Body of pancreas (tissue), 4 donors: ENCODE data around the gene ACVR2B. TPM values are rescaled to one million over a fixed set of nuclear protein-coding genes. Genes with fewer than 3 reads are reported as not detected.

Source experiments
- ATAC-seq: fragments of 150-250 bp; one replicate; pipeline ENCODE4 v1.9.1; 2016
- DNase-seq, 4 donors: peaks; one replicate each; pipeline ENCODE4 v3.0.0-alpha.2; 2019
- H3K27ac ChIP-seq, 4 donors: fragments of 200-600 bp; sonication (generic); 1 replicate in 3 of 4; 2 replicates in 1 of 4; pipeline versions ENCODE4 v1.5.1 to v1.6.1; 2016 to 2019; ENCODE audit warnings: mild to moderate bottlenecking in 1 of 4, mixed read lengths in 1 of 4, moderate library complexity in 1 of 4
- H3K27me3 ChIP-seq, 2 donors: fragments of 200-600 bp; sonication (generic); one replicate each; pipeline ENCODE4 v1.6.0; 2016; ENCODE audit warnings: mild to moderate bottlenecking in 1 of 2
- H3K36me3 ChIP-seq, 2 donors: fragments of 200-600 bp; sonication (generic); replicated peaks in 1 of 2; 2 replicates each; pipeline ENCODE4 v1.5.1; 2016; ENCODE audit warnings: low read depth in 2 of 2; ENCODE audit not compliant: insufficient read depth in 1 of 2
- H3K4me1 ChIP-seq: fragments of 200-600 bp; sonication (generic); one replicate; pipeline ENCODE4 v1.6.0; 2016
- H3K4me3 ChIP-seq, 2 donors: fragments of 200-600 bp; sonication (generic); 1 replicate in 1 of 2; 2 replicates in 1 of 2; pipeline ENCODE4 v1.5.1; 2016 to 2019
- H3K9me3 ChIP-seq, 3 donors: fragments of 200-600 bp; sonication (generic); 1 replicate in 2 of 3; 2 replicates in 1 of 3; pipeline ENCODE4 v1.5.1; 2016
- POLR2A ChIP-seq, 3 donors: fragments of 450-650 bp; IDR thresholded peaks; one replicate each; pipeline ENCODE4 v1.6.1; 2016; ENCODE audit warnings: antibody characterized with exemption in 3 of 3, mild to moderate bottlenecking in 2 of 3
- WGBS, 2 donors: methylation state at CpG; one replicate each; pipeline ENCODE4 v1.1.5; 2017; 5-methylcytosine and 5-hydroxymethylcytosine counted together
- intact Hi-C: fragments of 100-400 bp; cut with DNase I; formaldehyde crosslinking; loops from one replicate; pipeline ENCODE4 v1.15.1; 2023
- total RNA-seq, 2 donors: library from RNA; depleted of rRNA; stranded (reverse); fragments of >200 nt; gene quantifications; one replicate each; pipeline ENCODE4 v1.1.0, GENCODE V29; 2016
- TF ChIP-seq, protein P1 (sequence below), 7 experiments: fragments of 450-650 bp in 4 of 7; fragments of 200-600 bp in 3 of 7; sonication (generic) in 3 of 7; IDR thresholded peaks; one replicate each; pipeline ENCODE4 v1.5.1; 2016 to 2019; ENCODE audit warnings: antibody characterized with exemption in 7 of 7

The ACVR2B gene
- total RNA-seq, 2 donors from 2014 or later, result 7.3 to 18.1 TPM

DNA sequence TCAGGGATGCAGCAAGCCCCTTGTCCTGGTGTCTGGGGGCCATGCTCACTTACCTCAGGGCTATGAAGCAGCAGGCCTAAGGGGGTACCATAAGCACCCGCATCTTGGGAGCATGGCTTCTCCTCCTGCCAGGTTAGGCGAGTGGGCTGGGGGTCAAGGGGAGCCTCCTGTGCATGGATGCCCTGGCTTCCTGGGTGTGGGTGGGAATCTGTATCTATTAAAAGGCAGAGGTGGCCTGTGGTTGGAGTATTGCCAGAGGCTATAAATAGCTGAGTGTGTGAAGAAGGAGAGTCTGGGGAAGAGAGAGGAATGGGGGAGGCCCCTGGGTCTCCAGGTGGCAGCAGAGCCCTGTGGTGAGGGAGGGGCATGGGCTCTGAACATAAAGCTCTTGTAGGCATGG is 19.5 kb downstream of the ACVR2B start:
- H3K27me3 ChIP-seq, result no peaks in the 10 kb centered on the region
- peaks cover 39% of the 10 kb centered on the region for H3K4me1 ChIP-seq
- DNase-seq (no peak), ATAC-seq (no peak)
- H3K27ac ChIP-seq, result no peak overlapping the region
- WGBS, 2 donors, result 94 to 100% methylated on average over 2 of the region's 2 CpGs
- no peaks in the 10 kb centered on the region for H3K9me3 ChIP-seq
- no peak overlapping the region for H3K4me3 ChIP-seq
- no peaks in the 10 kb centered on the region for H3K36me3 ChIP-seq
- TF ChIP-seq, protein P1, sequence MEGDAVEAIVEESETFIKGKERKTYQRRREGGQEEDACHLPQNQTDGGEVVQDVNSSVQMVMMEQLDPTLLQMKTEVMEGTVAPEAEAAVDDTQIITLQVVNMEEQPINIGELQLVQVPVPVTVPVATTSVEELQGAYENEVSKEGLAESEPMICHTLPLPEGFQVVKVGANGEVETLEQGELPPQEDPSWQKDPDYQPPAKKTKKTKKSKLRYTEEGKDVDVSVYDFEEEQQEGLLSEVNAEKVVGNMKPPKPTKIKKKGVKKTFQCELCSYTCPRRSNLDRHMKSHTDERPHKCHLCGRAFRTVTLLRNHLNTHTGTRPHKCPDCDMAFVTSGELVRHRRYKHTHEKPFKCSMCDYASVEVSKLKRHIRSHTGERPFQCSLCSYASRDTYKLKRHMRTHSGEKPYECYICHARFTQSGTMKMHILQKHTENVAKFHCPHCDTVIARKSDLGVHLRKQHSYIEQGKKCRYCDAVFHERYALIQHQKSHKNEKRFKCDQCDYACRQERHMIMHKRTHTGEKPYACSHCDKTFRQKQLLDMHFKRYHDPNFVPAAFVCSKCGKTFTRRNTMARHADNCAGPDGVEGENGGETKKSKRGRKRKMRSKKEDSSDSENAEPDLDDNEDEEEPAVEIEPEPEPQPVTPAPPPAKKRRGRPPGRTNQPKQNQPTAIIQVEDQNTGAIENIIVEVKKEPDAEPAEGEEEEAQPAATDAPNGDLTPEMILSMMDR (IDR thresholded peaks at IDR 0.05), result no peak
- TF ChIP-seq POLR2A (IDR thresholded peaks at IDR 0.05), result no peak
- intact Hi-C loops, result no loop called here

DNA sequence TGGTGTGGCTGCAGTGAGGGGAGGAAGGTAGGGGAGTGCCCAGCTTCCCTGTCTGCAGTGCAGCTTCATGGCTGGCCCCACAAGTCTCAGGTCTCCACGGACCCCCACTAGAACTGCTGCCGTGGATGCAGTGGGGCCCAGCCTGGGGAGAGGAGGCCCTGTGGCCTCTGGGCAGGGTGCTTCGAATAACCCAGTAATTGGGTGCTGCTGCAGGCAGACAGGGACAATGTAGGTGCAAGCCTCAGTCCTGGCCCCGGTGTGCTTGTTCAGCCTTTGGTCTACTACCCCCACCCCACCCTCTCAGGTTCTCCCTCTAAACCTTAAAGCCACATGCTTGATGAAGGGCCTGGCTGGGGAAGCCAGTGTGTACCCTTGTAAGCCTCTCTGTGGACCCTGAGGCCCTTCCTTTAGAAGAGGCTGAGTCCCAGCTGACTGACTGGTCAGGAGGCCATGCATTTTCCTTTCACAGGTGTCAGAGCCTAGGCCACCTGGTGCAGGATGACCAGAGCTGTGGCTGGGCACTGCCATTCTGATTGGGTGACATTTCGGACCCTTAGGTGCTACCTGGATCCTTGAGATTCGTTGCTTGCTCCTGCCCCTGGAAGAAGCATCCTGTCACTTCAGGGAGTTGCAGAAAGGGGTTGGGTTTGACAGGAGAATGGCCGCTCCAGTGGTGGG is 21.4 kb downstream of the ACVR2B start:
- DNase-seq (no peak), ATAC-seq (no peak)
- 88 to 93% methylated on average over 2 to 7 of the region's 7 CpGs for WGBS, 2 donors
- Histone ChIP-seq H3K4me3 (no peak overlapping the region), H3K27ac (no peak overlapping the region), H3K36me3 (no peaks in the 10 kb centered on the region), H3K4me1 (peaks cover 23% of the 10 kb centered on the region), H3K27me3 (no peaks in the 10 kb centered on the region), H3K9me3 (no peaks in the 10 kb centered on the region)
- intact Hi-C loops, result loop anchor here (5.0 kb wide), 1 partner anchor 128 kb away; the partner anchor contains the start of gene XYLB
- no peak for TF ChIP-seq POLR2A (IDR thresholded peaks at IDR 0.05)
- TF ChIP-seq, protein P1 (IDR thresholded peaks at IDR 0.05), result no peak

DNA sequence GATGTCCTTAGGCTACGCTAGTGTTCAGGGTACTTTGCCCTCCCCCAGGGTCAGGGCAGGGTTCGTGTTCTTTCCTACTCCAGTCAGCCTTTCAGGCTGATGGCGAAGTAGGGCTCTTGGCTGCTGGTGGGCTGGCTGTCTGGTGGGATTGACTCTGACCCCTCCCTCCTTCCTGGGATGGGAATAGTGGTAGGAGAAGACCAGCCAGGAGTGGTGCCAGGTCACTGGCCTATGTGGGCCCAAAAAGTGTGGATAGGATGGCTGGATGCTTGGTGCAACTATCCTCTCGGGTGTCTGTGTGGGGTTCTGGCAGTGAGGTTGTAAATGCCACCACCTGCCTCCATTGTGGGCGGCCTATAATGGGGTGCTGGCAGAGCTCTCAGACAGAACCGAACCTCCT is 22.0 kb downstream of the ACVR2B start:
- Histone ChIP-seq H3K36me3 (no peaks in the 10 kb centered on the region), H3K27me3 (no peaks in the 10 kb centered on the region), H3K27ac (no peak overlapping the region), H3K9me3 (no peaks in the 10 kb centered on the region), H3K4me1 (peaks cover 23% of the 10 kb centered on the region), H3K4me3 (no peak overlapping the region)
- WGBS, 2 donors, result 82 to 95% methylated on average over 6 of the region's 6 CpGs
- intact Hi-C loops, result loop anchor here (5.0 kb wide), 1 partner anchor 128 kb away; the partner anchor contains the start of gene XYLB
- no peak for TF ChIP-seq POLR2A (IDR thresholded peaks at IDR 0.05)
- TF ChIP-seq, protein P1 (IDR thresholded peaks at IDR 0.05), result no peak
- ATAC-seq, result no peak
- no peak for DNase-seq

DNA sequence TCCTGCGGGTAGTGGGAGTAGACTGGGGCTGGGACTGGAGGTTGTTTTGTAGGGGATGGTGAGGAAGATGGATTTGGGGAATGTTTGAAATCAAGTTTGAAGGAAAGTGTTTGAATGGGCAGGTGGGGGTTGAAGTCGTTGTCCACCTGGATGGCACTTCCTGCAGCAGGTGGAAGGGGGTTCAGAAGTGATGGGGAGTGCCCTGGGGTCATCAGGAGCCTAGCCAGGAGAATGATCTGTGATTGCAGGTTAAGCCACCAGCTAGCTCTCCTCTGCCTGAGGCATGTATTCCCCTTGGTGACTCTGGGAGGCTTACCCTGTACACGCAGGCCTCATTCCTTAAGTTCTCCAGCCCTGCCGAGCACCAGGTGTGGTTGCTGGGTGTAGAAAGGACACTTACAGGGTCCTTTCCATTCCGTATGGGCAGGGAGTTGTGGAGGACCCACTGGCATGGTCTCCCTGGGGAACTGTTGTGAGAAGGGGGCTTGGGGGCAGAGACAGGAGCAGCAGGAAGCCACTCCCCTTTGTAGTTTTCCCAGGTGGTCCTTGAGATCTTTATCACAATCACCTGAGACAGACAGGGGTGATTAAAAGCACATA is 22.6 kb downstream of the ACVR2B start:
- H3K36me3 ChIP-seq, result peaks cover 0 to 2% of the 10 kb centered on the region in 2 donors
- no peak for TF ChIP-seq POLR2A (IDR thresholded peaks at IDR 0.05)
- TF ChIP-seq, protein P1 (IDR thresholded peaks at IDR 0.05), result no peak
- no peaks in the 10 kb centered on the region for H3K27me3 ChIP-seq
- no peak for DNase-seq
- H3K27ac ChIP-seq, result no peak overlapping the region
- intact Hi-C loops, result loop anchor here (5.0 kb wide), 1 partner anchor 129 kb away; the partner anchor contains the start of gene XYLB
- no peaks in the 10 kb centered on the region for H3K9me3 ChIP-seq
- no peak for ATAC-seq
- H3K4me1 ChIP-seq, result peaks cover 21% of the 10 kb centered on the region
- 77 to 100% methylated on average over 3 to 5 of the region's 5 CpGs for WGBS, 2 donors
- H3K4me3 ChIP-seq, result no peak overlapping the region
